Glomerular endothelial cell (primary cell): Measurements from ENCODE around the gene PRG2. TPM values are rescaled to one million over a fixed set of nuclear protein-coding genes. Genes with fewer than 3 reads are reported as not detected.

Source experiments
- DNase-seq: peaks from one replicate; pipeline ENCODE4 v3.0.0-alpha.2; 2011; ENCODE audit warnings: low read depth, low spot score; ENCODE audit errors: extremely low read depth
- total RNA-seq: library from RNA; depleted of rRNA; stranded (reverse); fragments of >200 nt; gene quantifications from 2 replicates; pipeline ENCODE4 v1.2.3, GENCODE V29; 2015

PRG2 gene
- total RNA-seq, 1 donor from 2014 or later = not detected

DNA sequence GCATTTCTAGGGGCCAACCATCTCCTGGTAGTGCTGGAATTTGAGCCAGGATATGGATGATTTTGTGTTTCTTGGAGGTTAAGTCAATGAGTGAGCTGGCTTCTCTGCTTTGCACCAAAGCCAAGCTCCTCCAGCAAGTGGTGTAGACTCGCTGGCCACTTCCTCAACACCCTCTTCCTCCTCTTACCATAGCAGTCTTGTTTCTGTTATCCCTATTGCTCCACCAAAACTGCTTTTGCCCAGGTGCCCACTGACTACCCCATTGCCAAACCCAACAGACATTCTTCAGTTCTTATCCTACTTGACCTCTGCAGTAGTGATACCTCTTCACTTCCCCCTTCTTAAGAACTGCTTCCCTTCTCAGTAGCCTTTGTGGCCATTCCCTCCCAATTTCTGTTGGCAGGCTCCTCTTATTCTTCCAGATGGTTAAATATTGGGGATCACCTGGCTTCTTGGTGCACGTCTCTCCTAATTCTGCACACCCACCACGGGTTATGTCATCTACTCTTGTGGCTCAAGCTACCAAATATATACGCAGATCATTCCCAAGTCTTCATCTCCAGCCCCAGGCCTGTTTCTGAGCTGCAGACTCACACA lies 7.0 kb upstream of the PRG2 start:
- no peak for DNase-seq

DNA sequence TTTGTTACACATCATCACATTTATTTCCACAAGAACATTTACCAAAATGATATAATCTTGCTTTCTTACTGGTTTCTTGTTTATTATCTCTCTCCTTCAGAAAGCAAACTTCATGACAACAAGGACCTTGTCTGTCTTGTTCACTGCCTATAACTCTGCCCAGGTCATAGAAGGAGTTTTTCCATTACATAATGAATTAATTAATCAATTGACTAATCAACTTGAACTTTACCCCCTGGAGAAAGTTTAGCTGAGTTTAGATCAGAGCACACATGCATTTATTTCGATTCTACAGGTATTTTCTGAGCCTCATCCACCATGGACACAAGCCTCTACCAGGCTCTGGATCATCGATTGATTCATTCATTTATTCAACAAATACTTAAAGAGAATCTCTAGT lies 6.3 kb upstream of the PRG2 start:
- no peak for DNase-seq

DNA sequence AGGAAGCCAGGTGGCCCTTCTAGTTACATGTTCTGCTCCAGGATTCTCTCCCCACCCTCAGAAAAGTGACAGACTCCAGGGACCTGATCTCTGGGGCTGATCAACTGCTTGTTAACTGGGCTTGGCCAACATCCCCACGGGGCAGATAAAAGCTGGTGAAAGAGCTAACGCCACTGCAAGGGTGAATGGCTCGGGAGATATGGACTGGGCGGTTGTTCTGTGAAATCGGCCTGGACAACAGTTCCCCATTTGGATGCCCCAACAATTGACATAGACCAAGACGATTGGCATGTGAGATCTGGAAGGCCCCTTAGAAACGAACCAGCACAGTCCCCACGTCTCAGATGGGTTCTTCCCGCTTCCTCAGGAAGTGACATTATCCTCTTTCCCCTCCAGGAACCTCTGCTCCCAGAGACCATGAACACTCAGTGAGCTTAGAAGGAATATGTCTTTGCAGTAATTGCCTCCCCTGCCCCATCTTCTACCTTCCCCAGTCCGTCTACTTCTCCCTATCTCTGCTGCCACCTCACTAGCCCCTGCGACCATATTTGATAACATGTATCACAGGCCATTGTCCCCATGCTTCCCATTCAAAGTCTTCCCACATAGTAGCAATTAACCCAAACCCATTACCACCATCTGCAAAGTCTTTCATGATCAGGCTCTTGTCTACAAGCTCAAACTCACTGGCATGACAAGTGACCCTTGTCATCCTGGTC lies 5.6 kb upstream of the PRG2 start:
- no peak for DNase-seq

DNA sequence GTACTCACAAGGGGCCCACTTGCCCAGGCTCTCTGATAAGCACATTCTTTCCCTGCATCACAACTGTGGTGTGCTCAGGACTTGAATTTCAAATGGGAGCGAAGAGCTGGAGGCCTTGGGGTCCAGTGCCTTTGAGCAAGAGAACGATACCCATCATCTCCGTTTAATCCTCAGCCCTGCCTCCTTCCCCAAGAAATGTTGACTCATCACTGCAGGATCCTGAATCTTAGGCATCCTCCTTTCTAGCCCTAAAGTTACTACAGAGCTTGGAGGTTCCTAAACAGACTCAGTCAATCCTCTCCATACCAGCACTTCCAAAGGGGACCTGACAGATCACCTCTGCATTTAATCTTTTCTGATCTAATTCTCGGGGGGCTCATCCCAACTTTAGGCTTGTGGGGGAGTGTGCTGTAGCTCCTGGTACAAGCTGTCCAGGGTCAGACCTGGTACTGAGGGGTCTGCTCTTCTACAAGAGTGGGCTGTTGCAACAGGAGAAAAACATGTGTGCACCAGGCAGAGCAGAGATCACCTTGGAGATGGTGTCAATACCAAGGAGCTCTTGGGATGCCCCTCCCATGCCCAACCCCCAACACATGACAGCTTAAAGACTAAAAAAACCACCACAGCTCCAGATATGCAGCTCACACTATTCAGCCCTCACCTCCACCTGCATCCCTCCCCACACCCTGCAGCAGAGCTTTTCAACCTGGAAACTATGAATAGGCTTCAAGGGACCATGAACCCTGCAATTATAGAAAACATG lies 3.9 kb upstream of the PRG2 start:
- no peak for DNase-seq

DNA sequence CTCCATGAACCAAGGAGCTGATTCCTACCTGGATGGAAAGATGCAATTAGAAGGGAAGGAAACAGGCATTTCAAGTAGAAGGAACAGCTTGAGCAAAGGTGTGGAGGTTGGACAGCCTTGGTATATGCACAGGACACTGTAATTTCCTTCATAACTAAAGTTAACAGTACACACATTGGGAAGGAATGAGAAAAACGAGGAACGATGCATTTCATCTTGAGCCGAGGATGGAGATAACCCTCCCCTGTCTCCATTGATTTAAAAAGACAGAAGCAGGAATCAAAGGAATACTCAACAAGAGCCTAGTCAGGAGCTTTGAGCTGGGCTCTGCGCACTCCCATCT lies 2.3 kb upstream of the PRG2 start:
- no peak for DNase-seq

DNA sequence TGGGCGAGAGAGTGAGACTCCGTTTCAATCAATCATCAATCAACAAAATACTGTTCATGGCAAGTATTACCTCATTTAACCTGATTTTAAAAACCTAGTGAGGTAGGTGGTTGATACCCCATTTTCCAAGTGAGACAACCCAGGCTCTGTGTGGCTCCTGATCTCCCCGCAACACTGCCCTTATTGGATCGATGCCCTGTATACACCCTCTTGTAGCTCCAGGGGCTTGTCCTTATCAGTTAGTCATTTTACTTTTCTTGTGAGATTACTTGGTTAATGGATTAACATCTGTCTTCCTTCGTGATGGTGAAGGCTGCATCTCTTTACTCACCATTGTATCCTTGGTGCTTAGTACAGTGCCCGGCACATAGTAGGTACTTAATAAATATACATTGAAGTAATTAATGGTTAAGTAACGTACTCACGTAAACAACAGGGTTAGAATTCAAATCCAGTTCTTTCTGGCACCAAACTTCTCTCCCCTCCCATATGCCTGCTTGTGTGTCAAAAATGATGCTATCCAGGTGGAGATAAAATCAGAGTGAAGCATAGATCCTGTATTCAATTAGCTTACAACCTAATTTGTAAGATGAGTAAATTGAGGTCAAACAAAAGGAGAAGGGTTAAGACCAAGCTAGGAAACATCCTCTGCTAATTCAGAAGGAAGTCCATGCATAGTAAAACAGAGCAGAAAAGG lies 1.8 kb upstream of the PRG2 start:
- no peak for DNase-seq

DNA sequence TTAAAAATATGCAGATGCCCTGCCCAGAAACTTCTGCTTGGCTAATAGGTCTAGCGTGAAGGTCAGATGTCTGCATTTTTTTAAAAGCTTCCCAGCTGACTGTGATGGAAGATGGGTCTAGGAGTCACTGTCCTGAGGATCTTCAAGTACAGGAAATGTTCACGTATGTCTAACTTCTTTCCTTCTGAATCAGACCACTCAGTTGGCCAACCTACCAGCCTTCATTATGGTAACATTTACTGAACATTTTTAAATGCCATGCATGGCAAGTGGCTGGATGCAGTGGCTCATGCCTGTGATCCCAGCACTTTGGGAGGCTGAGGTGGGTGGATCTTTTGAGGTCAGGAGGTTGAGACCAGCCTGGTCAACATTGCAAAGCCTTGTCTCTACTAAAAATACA lies 1.1 kb upstream of the PRG2 start:
- DNase-seq = no peak

DNA sequence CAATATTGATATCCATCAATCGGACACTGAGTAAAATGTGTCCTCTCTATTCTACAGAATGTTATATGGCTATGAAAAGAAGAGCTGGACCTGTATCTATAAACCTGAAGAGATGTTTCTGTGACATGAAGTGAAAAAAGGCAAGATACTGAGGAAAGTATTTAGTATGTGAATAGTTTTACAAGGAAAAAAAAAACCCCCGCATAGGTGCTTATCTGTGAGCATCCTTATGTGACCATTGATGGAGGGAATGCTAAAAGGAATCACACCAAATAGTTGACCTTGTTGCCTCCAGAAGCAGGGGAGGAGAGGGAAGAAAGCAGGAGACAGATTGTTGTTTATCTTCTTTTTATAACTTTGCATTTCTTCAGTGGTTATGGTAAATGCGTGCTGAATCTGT lies 661 bp upstream of the PRG2 start:
- no peak for DNase-seq

DNA sequence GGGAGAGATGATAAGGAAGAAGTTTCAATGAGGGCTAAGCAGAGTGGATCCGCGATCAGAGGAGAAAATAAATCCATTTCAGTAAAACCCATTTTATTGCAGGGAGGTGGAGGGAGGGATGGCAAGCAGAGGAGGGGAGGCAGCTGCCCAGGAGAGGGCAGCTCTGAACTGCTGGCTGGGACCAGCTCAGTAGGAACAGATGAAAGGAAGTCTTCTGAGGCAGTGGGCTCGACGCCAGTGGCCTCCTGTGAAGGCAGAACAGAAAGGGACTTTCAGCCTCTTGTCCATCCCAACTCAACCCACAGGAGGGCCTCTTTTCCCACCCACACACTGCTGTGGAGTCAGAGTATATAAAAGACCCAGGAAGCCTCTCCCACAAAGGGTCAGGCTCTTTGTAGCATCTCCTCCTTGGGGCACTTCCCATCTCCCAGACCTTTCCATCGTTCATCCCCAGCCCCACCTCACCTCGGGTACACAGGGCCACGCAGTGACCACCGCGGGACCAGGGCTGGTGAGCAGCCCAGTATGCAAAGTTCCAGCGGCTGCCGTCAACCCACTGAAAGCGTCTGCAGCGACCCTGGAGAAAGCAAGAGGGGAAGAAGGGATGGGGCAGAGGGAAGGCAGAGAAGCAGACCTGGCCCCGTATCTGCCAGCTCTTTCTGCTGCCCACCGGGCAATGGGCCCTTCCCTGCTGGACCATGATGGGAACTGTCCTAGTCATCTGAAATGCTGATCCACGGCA lies 3.0 kb downstream of the PRG2 start:
- DNase-seq = no peak

DNA sequence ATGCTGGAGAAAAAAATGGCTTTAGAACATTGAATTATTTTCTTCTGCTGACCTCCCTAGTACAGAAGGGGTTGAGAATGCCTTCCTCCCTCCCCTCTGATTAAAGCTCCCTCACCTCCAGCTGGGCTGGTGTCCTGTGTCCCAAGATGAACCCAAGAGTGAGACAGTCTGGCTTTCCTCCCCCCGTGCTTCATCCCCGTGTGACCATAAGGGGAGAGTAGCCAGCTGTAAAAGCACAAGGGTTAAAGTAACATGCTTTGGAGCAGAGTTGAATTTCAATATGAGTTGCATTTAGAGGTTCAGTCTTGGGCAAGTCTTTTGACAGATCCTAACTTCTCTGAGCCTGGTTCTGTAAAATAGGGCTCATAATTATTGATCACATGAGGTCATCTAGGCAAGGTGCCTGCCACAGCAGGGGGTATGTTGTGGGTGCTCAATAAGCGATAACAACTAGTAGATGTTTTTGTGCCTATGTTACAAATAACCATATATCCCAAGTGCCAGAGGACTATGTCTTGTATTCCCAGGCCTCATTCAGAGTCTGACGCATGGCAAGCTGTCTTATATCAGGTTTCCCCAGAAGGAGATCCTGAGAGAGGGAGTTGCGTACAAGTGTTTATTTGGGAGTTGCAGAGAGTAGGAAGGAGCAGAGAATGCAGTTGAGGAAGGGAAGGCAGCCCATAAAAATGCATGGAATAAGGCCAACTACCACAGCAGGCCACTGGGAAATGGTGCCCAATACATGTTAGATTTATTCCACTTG lies 4.1 kb downstream of the PRG2 start:
- DNase-seq = no peak

DNA sequence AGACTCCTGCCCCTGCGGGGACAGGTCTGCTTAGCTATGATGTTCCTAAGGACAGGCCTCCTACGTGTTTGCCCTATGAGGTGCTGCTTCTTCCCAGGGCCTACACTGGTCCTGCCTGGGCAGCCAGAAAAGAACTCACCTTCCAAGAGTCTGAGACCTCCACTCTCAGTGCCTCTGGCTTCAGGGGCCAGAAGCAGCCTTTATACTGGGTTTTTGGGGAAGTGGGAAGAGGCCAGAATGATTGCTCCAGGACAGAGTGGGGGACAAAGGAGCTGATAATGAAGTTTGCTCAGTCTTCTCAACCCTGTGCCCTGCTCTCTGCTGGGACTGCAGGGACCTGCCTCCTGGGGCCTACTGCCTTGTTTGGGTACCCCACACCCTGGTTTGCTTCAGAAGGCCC lies 9.5 kb downstream of the PRG2 start, which contains the start of gene PRG3:
Gene PRG3, minus strand, starts transcription at position 176 of the 400 bp plus-strand sequence. CDS start 442 bp downstream, outside the sequence.
- no peak for DNase-seq

DNA sequence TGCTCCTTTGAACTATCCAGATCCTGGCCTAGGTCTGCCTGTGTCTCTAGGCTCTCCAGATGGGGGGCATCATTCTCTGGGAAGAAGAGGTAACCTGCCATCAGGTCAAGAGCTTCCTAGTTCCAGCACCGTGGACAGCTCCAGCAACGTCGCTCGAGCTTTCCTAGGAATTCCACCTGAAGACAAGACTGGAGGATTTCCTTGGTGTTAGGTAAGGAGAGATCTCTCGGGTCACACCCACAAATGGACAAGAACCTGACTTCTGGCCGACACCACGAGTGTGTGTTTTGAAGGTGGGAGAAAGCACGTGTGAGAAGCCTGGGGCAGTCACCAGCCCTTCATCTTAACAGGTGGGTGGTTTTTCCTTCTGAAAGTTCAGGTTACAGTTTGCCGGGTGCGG lies 10.7 kb downstream of the PRG2 start:
- DNase-seq = no peak

DNA sequence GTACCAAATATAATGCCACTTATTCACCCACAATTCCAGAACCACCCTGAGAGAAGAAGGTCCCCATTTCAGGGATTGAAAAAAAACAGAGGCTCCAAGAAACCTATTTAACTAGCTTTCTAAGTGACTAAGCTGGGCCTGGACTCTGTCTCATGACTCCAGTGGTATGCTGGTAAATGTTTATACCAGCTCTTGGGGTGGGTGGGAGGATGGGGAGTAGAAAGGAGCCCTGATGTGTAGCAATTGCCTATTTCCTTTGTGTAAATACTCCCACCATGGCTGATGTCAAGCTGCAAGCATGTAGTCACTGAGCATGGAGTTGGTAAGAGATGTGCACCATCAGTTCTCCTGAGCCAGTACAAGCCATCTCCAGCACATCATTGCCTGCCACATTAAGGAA lies 12.3 kb downstream of the PRG2 start:
- no peak for DNase-seq

DNA sequence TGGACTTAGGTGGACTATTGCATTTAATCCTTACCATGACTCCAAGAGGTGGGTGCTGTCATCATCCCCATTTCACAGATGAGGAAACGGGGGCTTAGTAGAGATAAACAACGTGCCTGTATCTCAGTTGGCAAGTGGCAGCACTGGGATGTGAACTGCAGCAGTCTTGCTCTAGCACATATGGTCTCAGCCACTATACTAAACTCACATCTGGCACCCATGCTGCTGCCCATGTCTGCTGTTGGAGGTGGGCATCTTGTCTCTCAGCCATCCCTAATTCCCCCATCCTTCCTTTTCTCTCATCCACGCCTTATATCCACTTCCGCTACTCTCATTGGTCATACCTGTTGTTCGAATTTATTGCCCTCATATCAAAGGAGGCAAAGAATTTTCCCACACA lies 13.3 kb downstream of the PRG2 start:
- DNase-seq = no peak

DNA sequence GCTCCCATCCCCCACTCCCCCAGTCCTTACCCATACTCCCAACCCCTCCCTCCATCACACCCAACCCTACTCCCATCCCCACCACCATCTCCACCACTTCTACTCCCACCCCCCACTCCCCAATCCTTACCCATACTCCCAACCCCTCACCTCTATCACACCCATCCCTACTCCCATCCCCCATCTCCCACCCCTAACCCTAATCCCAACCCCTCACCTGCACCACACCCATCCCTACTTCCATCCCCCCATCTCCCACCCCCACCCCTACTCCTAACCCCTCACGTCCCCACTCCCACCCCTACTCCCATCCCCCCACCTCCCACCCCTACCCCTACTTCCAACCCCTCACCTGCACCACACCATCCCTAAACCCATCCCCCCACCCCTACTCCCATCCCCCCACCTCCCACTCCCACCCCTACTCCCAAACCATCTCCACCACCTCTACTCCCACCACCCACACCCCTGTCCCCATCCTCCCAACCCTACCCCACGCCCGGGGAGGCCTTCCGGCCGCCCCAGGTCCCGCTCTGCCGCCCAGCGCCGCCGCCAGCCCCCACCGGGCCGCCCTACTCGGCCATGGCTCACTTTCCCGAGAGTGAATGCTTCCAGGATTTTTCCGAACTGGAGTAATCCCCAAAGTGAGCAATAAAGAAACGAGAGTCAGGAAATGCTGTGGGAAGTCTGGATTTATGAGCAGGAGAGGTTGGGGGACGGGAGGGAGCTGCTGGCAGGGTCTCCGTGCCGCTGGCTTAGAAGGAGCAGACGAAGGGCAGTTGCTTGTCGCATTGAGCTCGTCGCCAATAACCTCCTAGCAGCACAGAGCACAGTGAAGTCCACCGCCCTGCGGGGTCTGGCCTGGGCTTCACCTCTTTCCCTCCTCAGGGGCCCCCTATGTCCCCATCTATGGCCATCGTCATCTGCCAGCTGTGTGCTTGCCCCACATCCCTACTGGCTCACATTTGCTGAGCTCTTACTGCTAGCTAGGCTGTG lies 14.1 kb downstream of the PRG2 start:
- DNase-seq = no peak

DNA sequence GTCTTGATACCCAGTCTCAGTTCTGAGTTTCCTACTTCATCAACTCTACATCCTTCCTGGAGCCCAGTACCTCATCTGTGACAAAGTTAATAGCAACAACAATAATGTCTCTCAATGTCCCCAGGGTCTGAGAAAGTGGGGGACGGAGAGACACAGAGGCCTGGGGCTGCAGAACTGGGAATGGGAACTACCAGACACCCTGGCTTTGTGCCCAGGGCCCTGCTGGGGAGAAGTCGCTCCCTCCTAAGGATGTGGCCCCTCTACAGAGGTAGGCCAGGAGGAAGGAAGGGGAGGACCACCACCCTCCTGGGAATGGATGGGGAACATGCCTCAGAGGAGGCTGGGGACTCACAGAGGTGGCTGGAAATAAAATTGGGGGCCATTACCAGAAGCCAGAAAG lies 15.0 kb downstream of the PRG2 start:
- DNase-seq = no peak

DNA sequence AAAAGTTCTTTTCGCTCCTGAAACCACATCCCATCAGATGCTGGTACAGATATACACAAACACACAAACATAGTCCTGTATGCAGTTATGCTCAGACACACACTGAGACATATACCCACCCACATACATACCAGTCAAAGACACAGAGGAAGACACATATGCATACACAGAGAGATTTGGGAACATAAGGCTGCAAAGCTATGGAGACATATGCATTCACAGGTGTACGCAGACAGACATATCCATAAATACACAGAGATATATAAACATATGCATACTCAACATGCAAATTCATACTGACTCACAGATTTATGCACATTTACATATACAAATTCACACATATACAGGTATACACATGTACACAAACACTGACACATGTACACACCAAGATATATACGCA lies 15.5 kb downstream of the PRG2 start:
- no peak for DNase-seq

DNA sequence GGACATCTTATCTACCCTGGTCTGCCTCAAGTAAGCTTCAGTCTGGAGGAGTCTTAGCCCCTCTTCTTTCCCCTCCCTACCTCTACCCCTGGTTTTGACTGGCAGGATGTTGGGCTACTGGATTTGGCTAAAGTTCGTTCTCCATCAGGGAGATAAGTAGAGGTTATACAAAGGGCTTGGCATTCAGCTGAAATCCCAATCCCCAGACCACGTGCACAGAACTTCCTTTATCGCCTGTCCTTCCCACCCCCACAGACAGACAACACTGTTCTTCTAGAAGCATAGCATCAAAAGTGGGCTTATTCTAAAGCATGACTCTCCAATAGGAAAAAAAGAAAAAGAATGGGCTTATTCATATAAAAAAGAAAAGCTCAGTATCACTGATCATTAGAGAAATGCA lies 17.3 kb downstream of the PRG2 start:
- no peak for DNase-seq

DNA sequence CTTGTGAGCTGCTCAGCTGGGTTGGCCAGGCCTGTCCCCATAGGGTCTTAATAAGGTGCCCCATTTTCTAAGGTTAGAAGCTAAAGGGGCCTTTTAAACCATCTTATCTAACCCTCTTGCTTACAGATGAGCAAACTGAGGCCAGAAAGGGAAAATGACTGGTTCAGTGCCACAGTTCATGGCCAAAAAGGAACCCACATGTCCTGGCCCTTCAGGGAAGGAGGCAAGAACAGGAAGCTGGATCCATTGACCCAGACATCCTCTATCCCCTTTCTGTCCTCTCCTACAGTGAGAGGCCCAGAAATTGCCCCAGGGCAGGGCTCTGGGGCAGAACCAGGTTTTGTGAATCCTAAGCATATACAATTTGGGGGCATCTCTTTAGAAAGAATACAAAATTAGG lies 19.5 kb downstream of the PRG2 start:
- no peak for DNase-seq
